GM12872 (cell line): Measurements from ENCODE around the gene MKRN3.

ENCODE experiments used
- CTCF ChIP-seq: IDR thresholded peaks from 3 replicates; pipeline ENCODE4 v1.5.1; 2011; ENCODE audit warnings: low read depth, mild to moderate bottlenecking, low read length, moderate library complexity; ENCODE audit not compliant: insufficient read depth

The MKRN3 gene

DNA sequence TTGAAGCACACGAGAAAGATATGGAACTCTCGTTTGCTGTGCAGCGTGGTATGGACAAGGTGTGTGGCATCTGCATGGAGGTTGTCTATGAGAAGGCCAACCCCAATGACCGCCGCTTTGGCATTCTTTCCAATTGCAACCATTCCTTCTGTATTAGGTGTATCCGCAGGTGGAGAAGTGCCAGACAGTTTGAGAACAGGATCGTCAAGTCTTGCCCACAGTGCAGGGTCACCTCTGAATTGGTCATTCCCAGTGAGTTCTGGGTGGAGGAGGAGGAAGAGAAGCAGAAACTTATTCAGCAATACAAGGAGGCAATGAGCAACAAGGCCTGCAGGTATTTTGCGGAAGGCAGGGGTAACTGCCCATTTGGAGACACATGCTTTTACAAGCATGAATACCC, 1.2 kb downstream of the MKRN3 start:
- no peak for TF ChIP-seq CTCF

DNA sequence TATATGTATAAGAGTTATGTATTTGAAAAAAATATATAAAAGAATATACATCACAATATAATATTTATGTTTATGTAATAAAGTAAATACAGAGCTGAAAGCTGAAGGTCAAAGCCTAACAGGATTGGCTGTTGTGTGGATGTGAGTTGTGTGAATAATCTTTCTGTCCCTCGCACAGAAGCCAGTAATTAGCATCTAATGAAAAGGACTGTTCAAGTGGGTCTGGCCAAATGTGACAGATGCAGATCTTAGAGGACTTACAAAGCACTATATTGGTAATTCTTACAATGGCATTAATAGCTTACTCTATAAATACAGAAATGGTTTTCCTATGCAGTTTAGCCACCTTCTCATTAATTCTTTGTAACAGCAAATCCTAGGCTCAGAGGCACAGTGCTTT, 2.4 kb downstream of the MKRN3 start:
- no peak for TF ChIP-seq CTCF

GRCh38 chr15:23569151-23569925, 3.9 kb downstream of the MKRN3 start:
- no peak for TF ChIP-seq CTCF

- no peak for TF ChIP-seq CTCF
These were observed 5.0 kb downstream of the MKRN3 start for GRCh38 chr15:23570486-23570885.

DNA sequence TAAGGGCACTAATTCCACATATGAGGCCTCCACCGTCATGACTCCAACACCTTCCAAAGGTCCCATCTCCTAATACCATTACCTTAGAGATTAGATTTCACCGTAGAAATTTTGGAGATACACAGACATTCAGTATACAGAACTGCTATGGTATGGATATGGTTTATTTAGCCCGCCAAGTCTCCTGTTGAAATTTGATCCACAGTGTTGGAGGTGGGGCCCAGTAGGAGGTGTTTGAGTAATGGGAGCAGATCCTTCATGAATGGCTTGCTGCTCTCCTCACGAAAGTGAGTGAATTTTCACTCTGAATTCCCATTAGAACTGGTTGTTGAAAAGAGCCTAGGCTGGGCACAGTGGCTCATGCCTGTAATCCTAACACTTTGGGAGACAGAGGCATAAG, 7.4 kb downstream of the MKRN3 start:
- no peak for TF ChIP-seq CTCF

GRCh38 chr15:23574742-23575141, 9.3 kb downstream of the MKRN3 start:
- TF ChIP-seq CTCF = no peak

DNA sequence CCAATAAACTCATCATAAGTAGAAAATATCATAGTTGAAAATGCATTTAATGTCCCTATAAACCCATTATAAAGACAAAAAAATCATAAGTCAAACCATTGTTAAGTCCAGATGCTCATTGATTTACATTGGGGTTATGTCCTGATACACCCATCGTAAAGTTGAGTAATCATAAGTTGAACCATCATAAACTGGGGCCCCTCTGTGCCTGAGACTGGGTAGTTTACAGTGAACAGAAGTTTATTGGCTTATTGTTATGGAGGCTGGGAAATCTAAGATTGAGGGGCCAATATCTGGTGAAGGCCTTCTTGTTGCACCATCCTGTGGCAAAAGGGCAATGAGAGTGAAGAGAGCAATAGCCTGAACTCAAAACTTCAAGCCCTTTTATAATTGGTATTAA, 10.6 kb downstream of the MKRN3 start:
- no peak for TF ChIP-seq CTCF
